Neural crest cell (in vitro differentiated cells): Measurements from ENCODE around the gene PSMB8. TPM values are rescaled to one million over a fixed set of nuclear protein-coding genes. Genes with fewer than 3 reads are reported as not detected.

Experiments used
- DNase-seq: peaks from one replicate; pipeline ENCODE4 v3.0.0; 2021; ENCODE audit warnings: low read depth, mixed read lengths, low spot score
- H3K27ac Mint-ChIP-seq: one replicate; pipeline ENCODE4 v1.8.0; 2021; ENCODE audit warnings: mild to moderate bottlenecking, mixed read lengths; ENCODE audit not compliant: unreplicated experiment
- H3K27me3 Mint-ChIP-seq: 2 replicates; pipeline ENCODE4 v1.8.0; 2021; ENCODE audit warnings: low read depth, mild to moderate bottlenecking, mixed read lengths
- H3K36me3 Mint-ChIP-seq: 2 replicates; pipeline ENCODE4 v1.8.0; 2021; ENCODE audit warnings: low read depth, mild to moderate bottlenecking, mixed read lengths
- H3K4me1 Mint-ChIP-seq: 2 replicates; pipeline ENCODE4 v1.8.0; 2021; ENCODE audit warnings: mixed read lengths
- H3K4me3 Mint-ChIP-seq: one replicate; pipeline ENCODE4 v1.8.0; 2021; ENCODE audit warnings: mild to moderate bottlenecking, mixed read lengths
- H3K9me3 Mint-ChIP-seq: 2 replicates; pipeline ENCODE4 v1.8.0; 2021; ENCODE audit warnings: mixed read lengths
- total RNA-seq: library from RNA; stranded (reverse); gene quantifications from 2 replicates; pipeline ENCODE4 v1.2.1, GENCODE V29; 2021
- TF ChIP-seq, protein P1 (sequence below): fragments of 200-600 bp; sonication (generic); conservative IDR thresholded peaks from 2 replicates; pipeline ENCODE4 v1.5.0; 2021; ENCODE audit warnings: antibody characterized with exemption, mild to moderate bottlenecking

Gene PSMB8
- total RNA-seq, 1 donor from 2014 or later: 1.1 TPM

DNA sequence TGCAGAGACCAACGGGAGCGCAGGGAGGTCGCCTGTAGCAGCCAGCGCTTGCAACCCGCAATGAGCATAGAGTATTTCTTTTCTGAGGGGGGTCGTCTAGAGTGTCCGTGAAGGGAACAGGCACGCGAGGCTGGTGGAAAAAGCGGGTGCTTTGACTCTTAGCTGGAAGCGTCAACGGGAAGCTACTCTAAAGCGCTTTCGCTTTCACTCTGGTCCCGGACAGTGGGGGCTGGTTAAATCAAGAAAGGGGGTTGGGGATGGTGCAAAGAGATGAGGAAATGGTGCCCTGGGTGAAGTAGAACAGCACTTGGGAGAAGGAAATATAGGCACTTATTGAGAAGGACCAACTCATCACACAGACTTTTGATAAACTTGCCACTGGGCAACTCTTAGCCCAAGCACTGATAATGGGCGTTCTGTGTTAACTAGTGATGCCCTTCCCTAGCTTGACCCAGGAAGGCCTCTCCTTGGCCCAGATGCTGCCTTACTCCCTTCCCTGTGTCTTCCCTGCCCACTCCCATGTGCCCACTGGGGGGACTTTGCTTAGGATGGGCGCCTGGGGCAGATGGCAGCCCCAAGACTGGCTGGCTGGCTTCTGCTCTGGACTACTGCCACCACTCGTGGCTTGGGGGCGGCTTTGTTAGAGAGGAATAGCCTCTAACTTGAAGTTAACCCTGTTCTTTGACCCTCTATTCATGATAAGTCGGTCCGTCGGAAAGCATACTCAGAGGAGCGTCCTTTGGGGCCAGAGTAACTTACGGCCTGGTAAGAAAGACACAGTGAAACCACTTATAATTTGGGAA, 10.7 kb upstream of the PSMB8 start:
- Mint-ChIP-seq H3K27ac (no peak overlapping the region), H3K4me3 (peak overlapping the region; percentile 93), H3K27me3 (peaks cover 97% of the 10 kb centered on the region), H3K4me1 (peaks cover 18% of the 10 kb centered on the region), H3K9me3 (no peaks in the 10 kb centered on the region), H3K36me3 (no peaks in the 10 kb centered on the region)
- TF ChIP-seq, protein P1, sequence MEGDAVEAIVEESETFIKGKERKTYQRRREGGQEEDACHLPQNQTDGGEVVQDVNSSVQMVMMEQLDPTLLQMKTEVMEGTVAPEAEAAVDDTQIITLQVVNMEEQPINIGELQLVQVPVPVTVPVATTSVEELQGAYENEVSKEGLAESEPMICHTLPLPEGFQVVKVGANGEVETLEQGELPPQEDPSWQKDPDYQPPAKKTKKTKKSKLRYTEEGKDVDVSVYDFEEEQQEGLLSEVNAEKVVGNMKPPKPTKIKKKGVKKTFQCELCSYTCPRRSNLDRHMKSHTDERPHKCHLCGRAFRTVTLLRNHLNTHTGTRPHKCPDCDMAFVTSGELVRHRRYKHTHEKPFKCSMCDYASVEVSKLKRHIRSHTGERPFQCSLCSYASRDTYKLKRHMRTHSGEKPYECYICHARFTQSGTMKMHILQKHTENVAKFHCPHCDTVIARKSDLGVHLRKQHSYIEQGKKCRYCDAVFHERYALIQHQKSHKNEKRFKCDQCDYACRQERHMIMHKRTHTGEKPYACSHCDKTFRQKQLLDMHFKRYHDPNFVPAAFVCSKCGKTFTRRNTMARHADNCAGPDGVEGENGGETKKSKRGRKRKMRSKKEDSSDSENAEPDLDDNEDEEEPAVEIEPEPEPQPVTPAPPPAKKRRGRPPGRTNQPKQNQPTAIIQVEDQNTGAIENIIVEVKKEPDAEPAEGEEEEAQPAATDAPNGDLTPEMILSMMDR: no peak
- DNase-seq: no peak

DNA sequence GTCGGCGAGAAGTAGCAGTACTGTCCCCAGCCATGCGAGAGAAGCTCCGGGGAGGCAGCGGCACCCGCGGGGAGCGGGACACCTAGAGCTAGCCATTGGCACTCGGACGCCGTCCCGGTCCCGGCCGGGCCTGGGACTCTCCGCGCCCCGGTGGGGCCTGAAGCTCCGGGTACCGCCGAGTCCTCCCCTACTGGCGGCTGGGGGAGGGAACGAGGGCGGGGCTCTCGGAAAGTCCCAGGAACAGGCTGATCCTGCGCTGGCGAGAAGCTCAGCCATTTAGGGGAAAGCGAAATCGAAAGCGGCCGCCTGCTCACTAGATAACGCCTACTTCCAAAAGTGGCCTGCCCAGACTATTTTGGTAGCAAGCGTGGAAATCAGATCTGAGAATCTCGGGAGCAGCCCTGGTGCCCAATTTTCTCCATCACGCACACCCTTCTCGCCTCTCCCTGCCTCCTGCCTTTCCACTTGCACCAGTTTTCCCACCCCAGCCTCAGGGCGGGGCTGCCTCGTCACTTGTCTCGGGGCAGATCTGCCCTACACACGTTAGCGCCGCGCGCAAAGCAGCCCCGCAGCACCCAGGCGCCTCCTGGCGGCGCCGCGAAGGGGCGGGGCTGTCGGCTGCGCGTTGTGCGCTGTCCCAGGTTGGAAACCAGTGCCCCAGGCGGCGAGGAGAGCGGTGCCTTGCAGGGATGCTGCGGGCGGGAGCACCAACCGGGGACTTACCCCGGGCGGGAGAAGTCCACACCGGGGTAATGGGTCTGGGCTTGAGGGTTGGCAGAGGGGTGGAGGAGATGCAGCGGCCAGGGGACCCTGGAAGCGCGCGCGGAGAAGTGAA, 9.9 kb upstream of the PSMB8 start, which contains the start of the genes PSMB9 and TAP1:
Gene PSMB9 (plus strand): TSS at position 652 of the 835 bp plus-strand sequence. CDS start 38 bp downstream, at position 690.
Gene TAP1 (minus strand): TSS at position 164 of the 835 bp plus-strand sequence. CDS start 68 bp downstream, at position 96.
- Mint-ChIP-seq H3K4me1 (peaks cover 18% of the 10 kb centered on the region), H3K9me3 (no peaks in the 10 kb centered on the region), H3K27me3 (peaks cover 95% of the 10 kb centered on the region), H3K4me3 (peak within 1 kb of the TSS; percentile 93), H3K36me3 (no peaks in the 10 kb centered on the region), H3K27ac (no peak within 1 kb of the TSS)
- TF ChIP-seq, protein P1: peak; percentile 67
- peak; percentile 72 for DNase-seq

DNA sequence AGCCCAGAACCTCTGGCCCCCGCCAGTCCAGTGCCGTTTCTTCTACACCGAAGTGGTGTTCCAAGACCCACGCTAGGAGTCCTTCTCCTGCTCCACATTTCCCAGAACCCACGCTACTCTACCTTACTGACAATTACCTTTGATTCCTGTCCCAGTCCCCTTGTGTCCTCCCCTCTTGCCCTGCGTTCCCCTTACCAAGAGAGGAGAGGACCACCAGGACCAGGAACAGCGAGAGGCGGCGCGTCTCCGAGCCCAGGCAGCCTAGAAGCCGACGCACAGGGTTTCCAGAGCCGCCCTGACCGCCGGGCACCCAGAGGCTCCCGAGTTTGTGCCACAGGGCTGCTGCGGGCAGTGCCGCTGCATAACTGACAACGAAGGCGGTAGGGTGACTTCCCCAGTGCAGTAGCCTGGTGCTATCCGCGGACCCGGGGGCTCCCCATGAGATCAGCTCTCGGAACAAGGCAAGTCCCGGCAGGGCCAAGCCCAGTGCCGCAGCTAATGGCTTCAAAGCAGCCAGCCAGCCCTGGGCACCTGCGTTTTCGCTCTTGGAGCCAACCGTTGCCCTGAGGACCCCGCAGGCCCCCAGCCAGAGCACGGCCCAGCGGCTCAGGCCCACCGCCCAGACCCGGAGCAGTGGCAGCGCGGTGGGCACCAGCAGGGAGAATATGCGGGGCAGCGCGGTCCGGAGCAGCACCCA, 9.1 kb upstream of the PSMB8 start:
- Mint-ChIP-seq H3K9me3 (no peaks in the 10 kb centered on the region), H3K4me1 (peaks cover 18% of the 10 kb centered on the region), H3K4me3 (peak overlapping the region; percentile 28), H3K36me3 (no peaks in the 10 kb centered on the region), H3K27me3 (peaks cover 95% of the 10 kb centered on the region), H3K27ac (no peak overlapping the region)
- DNase-seq: no peak
- TF ChIP-seq, protein P1: no peak

DNA sequence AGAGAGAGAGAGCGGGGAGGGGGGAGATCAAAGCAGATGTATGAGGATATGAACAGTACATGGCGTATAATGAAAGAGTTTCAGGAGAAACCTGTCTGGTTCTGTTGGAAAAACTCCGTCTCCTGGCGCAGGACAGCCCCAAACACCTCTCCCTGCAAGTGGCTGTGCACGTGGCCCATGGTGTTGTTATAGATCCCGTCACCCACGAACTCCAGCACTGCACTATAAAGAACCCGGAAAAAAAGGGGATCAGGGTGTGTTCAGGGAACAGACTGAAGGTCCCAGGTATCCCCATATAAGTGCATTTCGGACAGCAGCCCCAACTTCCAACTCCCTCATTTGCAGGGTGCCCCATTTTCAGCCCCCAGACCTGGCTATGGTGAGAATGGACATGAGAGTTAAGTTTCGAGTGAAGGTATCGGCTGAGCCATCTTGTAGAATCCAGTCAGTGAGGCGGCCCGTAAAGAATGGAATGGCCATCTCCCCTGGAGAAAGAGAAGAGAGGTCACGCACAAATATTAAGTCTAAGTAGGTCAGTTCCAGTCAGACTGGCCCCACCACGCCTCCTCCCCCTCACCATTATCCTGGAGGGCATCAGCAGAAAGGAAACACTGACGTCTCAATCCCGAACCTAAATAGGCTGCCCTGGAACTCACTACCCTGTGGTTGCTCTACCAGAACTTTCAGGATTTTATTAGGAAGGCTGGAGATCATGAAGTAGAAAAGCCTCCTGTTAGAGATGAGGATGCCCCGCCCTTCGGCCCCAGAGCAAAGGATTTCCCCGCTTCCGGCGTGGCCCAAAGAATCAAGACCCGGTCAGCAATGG, 8.4 kb upstream of the PSMB8 start:
- Mint-ChIP-seq H3K27ac (no peak overlapping the region), H3K9me3 (no peaks in the 10 kb centered on the region), H3K4me3 (peak overlapping the region; percentile 28), H3K4me1 (peaks cover 18% of the 10 kb centered on the region), H3K27me3 (peaks cover 95% of the 10 kb centered on the region), H3K36me3 (no peaks in the 10 kb centered on the region)
- TF ChIP-seq, protein P1: no peak
- no peak for DNase-seq
